ENCODE measurements around the gene ZNF608.

Gene ZNF608

GRCh38 chr5:124789104-124789605, 42.7 kb upstream of the ZNF608 start:
- Histone ChIP-seq H3K9me3 (ENCODE audit: severe bottlenecking) (no peaks in the 10 kb centered on the region), H3K27me3 (ENCODE audit: insufficient read depth, poor library complexity, severe bottlenecking) (no peaks in the 10 kb centered on the region), H3K27ac (ENCODE audit: poor library complexity, severe bottlenecking) (no peak overlapping the region), H3K4me3 (ENCODE audit: severe bottlenecking) (no peak overlapping the region), H3K4me1 (ENCODE audit: insufficient read depth, poor library complexity, severe bottlenecking) (peaks cover 24% of the 10 kb centered on the region), H3K36me3 (ENCODE audit: low read depth) (no peaks in the 10 kb centered on the region)
- ATAC-seq (ENCODE audit: low read depth) (peak; percentile 35; the same call in 1 of the 3 replicates), DNase-seq (ENCODE audit: low spot score) (no peak)
- TF ChIP-seq CTCF (IDR thresholded peaks at IDR 0.05; ENCODE audit: poor library complexity, severe bottlenecking): no peak

GRCh38 chr5:124783794-124784193, 37.4 kb upstream of the ZNF608 start:
- ATAC-seq (ENCODE audit: low read depth) (no peak), DNase-seq (ENCODE audit: low spot score) (no peak)
- H3K36me3 ChIP-seq (ENCODE audit: low read depth): no peaks in the 10 kb centered on the region
- no peak for TF ChIP-seq CTCF (IDR thresholded peaks at IDR 0.05; ENCODE audit: poor library complexity, severe bottlenecking)
- no peak overlapping the region for H3K4me3 ChIP-seq (ENCODE audit: severe bottlenecking)
- H3K27me3 ChIP-seq (ENCODE audit: insufficient read depth, poor library complexity, severe bottlenecking): no peaks in the 10 kb centered on the region
- H3K9me3 ChIP-seq (ENCODE audit: severe bottlenecking): no peaks in the 10 kb centered on the region
- no peak overlapping the region for H3K27ac ChIP-seq (ENCODE audit: poor library complexity, severe bottlenecking)
- no peaks in the 10 kb centered on the region for H3K4me1 ChIP-seq (ENCODE audit: insufficient read depth, poor library complexity, severe bottlenecking)

- no peak for ATAC-seq (ENCODE audit: low read depth)
- Histone ChIP-seq H3K4me1 (ENCODE audit: insufficient read depth, poor library complexity, severe bottlenecking) (no peaks in the 10 kb centered on the region), H3K4me3 (ENCODE audit: severe bottlenecking) (no peak overlapping the region), H3K27ac (ENCODE audit: poor library complexity, severe bottlenecking) (no peak overlapping the region), H3K36me3 (ENCODE audit: low read depth) (no peaks in the 10 kb centered on the region), H3K9me3 (ENCODE audit: severe bottlenecking) (no peaks in the 10 kb centered on the region), H3K27me3 (ENCODE audit: insufficient read depth, poor library complexity, severe bottlenecking) (no peaks in the 10 kb centered on the region)
- no peak for TF ChIP-seq CTCF (IDR thresholded peaks at IDR 0.05; ENCODE audit: poor library complexity, severe bottlenecking)
- DNase-seq (ENCODE audit: low spot score): no peak
These were observed 36.8 kb upstream of the ZNF608 start for GRCh38 chr5:124783285-124783684.

GRCh38 chr5:124782262-124782661, 35.8 kb upstream of the ZNF608 start:
- DNase-seq (ENCODE audit: low spot score): no peak
- no peak for ATAC-seq (ENCODE audit: low read depth)
- Histone ChIP-seq H3K4me1 (ENCODE audit: insufficient read depth, poor library complexity, severe bottlenecking) (no peaks in the 10 kb centered on the region), H3K4me3 (ENCODE audit: severe bottlenecking) (no peak overlapping the region), H3K27ac (ENCODE audit: poor library complexity, severe bottlenecking) (no peak overlapping the region), H3K9me3 (ENCODE audit: severe bottlenecking) (no peaks in the 10 kb centered on the region), H3K36me3 (ENCODE audit: low read depth) (no peaks in the 10 kb centered on the region), H3K27me3 (ENCODE audit: insufficient read depth, poor library complexity, severe bottlenecking) (no peaks in the 10 kb centered on the region)
- TF ChIP-seq CTCF (IDR thresholded peaks at IDR 0.05; ENCODE audit: poor library complexity, severe bottlenecking): no peak

GRCh38 chr5:124780011-124780410, 33.6 kb upstream of the ZNF608 start:
- H3K27me3 ChIP-seq (ENCODE audit: insufficient read depth, poor library complexity, severe bottlenecking): no peaks in the 10 kb centered on the region
- H3K27ac ChIP-seq (ENCODE audit: poor library complexity, severe bottlenecking): no peak overlapping the region
- H3K4me1 ChIP-seq (ENCODE audit: insufficient read depth, poor library complexity, severe bottlenecking): no peaks in the 10 kb centered on the region
- no peak for ATAC-seq (ENCODE audit: low read depth)
- H3K9me3 ChIP-seq (ENCODE audit: severe bottlenecking): no peaks in the 10 kb centered on the region
- H3K36me3 ChIP-seq (ENCODE audit: low read depth): no peaks in the 10 kb centered on the region
- no peak overlapping the region for H3K4me3 ChIP-seq (ENCODE audit: severe bottlenecking)
- no peak for DNase-seq (ENCODE audit: low spot score)
- TF ChIP-seq CTCF (IDR thresholded peaks at IDR 0.05; ENCODE audit: poor library complexity, severe bottlenecking): no peak

All from RWPE2 (cell line).